Measurements from ENCODE around the gene LPCAT3. TPM values are rescaled to one million over a fixed set of nuclear protein-coding genes. Genes with fewer than 3 reads are reported as not detected.
A peak's percentile ranks its signal among the peaks of the same experiment; 100 is the strongest.

LPCAT3 gene
- total and polyA plus RNA-seq, 2 of the 4 experiments (the other 2 are of a cell fraction): 7.0 to 18.6 TPM

DNA sequence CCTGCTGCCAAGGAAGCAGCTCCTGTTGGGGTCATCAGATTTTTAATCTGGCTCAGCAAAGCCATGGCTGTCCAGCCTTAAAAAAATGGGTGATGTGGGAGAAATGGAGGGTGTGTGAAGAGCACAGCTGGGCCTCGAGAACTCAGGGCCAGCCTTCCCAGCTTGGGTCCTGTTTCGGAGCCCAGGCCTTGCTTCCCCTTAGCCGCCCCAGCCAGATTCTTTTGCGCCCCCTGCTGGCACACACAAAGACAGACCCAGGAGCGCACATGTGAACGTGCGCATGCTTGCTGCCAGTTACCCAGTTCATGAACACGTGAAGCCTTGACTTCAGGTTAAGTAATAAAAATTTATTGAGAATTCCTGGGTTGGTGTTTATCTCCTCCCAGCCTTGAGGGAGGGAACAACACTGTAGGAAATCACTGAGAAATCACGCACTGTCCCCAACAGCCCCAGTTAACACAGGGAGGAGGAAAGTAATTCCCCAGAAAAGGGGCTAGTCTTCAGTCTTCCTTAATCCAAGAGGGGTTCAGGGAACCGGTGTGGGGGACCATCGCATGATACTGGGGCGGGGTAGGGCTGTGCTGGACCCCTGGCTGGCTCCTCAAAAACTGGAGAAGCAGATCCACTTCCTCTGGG is 53.1 kb downstream of the LPCAT3 start:
- Histone ChIP-seq H3K9me3 (ENCODE audit: control insufficient read depth, insufficient read depth, low read length) (no peaks in the 10 kb centered on the region), H3K9ac (ENCODE audit: low read depth, low read length) (no peak overlapping the region), H4K5ac (ENCODE audit: low read depth, low read length) (no peak overlapping the region), H4K91ac (ENCODE audit: insufficient read depth, low read depth, low read length) (no peak overlapping the region), H2AK5ac (ENCODE audit: low read depth, low read length) (0 out of 2 replicates have a peak overlapping the region, but pooled peaks have one; percentile 30), H3K9me1 (ENCODE audit: insufficient read depth, low read length) (no peaks in the 10 kb centered on the region), H3K79me1 (ENCODE audit: low read depth in 1 of 2, low read length in 2 of 2) (peaks cover 13 to 32% of the 10 kb centered on the region in 2 experiments), H3K27ac (ENCODE audit: insufficient read depth, low read length) (peak overlapping the region; percentile 33; the same call in 1 of the 2 replicates), H3K27me3 (ENCODE audit: control insufficient read depth, insufficient read depth, low read length) (no peaks in the 10 kb centered on the region), H2BK20ac (ENCODE audit: low read depth, low read length) (no peak overlapping the region), H2BK5ac (ENCODE audit: low read depth, low read length, poor library complexity, severe bottlenecking) (no peak overlapping the region), H3K4ac (ENCODE audit: low read depth, low read length) (no peak overlapping the region), H4K8ac (ENCODE audit: low read depth in 2 of 2, low read length in 2 of 2) (peak overlapping the region in 1 of 2 experiments; percentile 23; a peak in 1 of 4 replicates), H3K18ac (ENCODE audit: low read depth, low read length) (no peak overlapping the region), H3K56ac (ENCODE audit: extremely low read depth, insufficient read depth, low read length) (no peak overlapping the region), H3K4me2 (ENCODE audit: low read depth, low read length) (no peak overlapping the region), H2AFZ (replicated peaks; ENCODE audit: low read length, poor library complexity) (peak overlapping the region; percentile 59), H2BK15ac (ENCODE audit: low read depth, low read length) (no peak overlapping the region), H3K23ac (ENCODE audit: low read depth, low read length) (no peak overlapping the region), H2BK120ac (ENCODE audit: low read depth, low read length) (no peak overlapping the region), H3K4me3 (ENCODE audit: insufficient read depth, low read depth, low read length) (no peak overlapping the region), H2AK9ac (replicated peaks; ENCODE audit: low read depth, low read length, poor library complexity) (peak overlapping the region; percentile 77), H4K20me1 (ENCODE audit: insufficient read depth, low read length) (no peaks in the 10 kb centered on the region), H3K4me1 (ENCODE audit: control insufficient read depth, insufficient read depth, low read length) (peaks cover 9% of the 10 kb centered on the region), H3K36me3 (ENCODE audit: control insufficient read depth, insufficient read depth, low read length) (peaks cover 38% of the 10 kb centered on the region), H3K14ac (replicated peaks; ENCODE audit: low read depth, low read length) (no peak overlapping the region)
- CTCF ChIA-PET: interaction anchor here (0.7 to 1.2 kb wide), 2 partner anchors 39 to 40 kb away, joined by 3 read pairs; no protein-coding TSS in a partner anchor
- DNase-seq (peak; percentile 82), ATAC-seq (ENCODE audit: low read depth) (peak; percentile 75)
- no TSS peak for BruUV-seq (replicated peaks)
- intact Hi-C loops (cut with micrococcal nuclease) (loop anchor here (1.0 kb wide), 4 partner anchors 21 to 148 kb away; partner anchors contain the start of gene C12orf57), in situ Hi-C loops (cut with MboI; ENCODE audit: low sequenced_read_pairs) (no loop called here), dilution Hi-C loops (cut with HindIII; ENCODE audit: low sequenced_read_pairs, unreplicated experiment) (no loop called here)
- POLR2A ChIA-PET (ENCODE audit: unreplicated experiment): no interaction called here
- TF ChIP-seq MXI1 (IDR thresholded peaks at IDR 0.05; ENCODE audit: borderline replicate concordance, low read depth, low read length) (peak; percentile 97), CHD1 (IDR thresholded peaks at IDR 0.05; ENCODE audit: low read depth, low read length) (no peak), SMC3 (IDR thresholded peaks at IDR 0.05; ENCODE audit: low read depth, low read length) (peak; percentile 88), RAD21 (IDR thresholded peaks at IDR 0.05; ENCODE audit: low read length) (peak; percentile 66), BHLHE40 (IDR thresholded peaks at IDR 0.05; ENCODE audit: low read depth, low read length) (peak; percentile 74), USF2 (IDR thresholded peaks at IDR 0.05; ENCODE audit: low read depth, low read length) (peak; percentile 72), NFE2L2 (IDR thresholded peaks at IDR 0.05; ENCODE audit: low read depth, low read length) (no peak), MAZ (IDR thresholded peaks at IDR 0.05; ENCODE audit: borderline replicate concordance, low read depth, low read length) (peak; percentile 27; the same call in 1 of the 2 replicates)
- TF ChIP-seq, protein P1, sequence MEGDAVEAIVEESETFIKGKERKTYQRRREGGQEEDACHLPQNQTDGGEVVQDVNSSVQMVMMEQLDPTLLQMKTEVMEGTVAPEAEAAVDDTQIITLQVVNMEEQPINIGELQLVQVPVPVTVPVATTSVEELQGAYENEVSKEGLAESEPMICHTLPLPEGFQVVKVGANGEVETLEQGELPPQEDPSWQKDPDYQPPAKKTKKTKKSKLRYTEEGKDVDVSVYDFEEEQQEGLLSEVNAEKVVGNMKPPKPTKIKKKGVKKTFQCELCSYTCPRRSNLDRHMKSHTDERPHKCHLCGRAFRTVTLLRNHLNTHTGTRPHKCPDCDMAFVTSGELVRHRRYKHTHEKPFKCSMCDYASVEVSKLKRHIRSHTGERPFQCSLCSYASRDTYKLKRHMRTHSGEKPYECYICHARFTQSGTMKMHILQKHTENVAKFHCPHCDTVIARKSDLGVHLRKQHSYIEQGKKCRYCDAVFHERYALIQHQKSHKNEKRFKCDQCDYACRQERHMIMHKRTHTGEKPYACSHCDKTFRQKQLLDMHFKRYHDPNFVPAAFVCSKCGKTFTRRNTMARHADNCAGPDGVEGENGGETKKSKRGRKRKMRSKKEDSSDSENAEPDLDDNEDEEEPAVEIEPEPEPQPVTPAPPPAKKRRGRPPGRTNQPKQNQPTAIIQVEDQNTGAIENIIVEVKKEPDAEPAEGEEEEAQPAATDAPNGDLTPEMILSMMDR (conservative IDR thresholded peaks at IDR 0.05; ENCODE audit: low read depth, low read length): peak; percentile 91
- TF ChIP-seq, protein P2, sequence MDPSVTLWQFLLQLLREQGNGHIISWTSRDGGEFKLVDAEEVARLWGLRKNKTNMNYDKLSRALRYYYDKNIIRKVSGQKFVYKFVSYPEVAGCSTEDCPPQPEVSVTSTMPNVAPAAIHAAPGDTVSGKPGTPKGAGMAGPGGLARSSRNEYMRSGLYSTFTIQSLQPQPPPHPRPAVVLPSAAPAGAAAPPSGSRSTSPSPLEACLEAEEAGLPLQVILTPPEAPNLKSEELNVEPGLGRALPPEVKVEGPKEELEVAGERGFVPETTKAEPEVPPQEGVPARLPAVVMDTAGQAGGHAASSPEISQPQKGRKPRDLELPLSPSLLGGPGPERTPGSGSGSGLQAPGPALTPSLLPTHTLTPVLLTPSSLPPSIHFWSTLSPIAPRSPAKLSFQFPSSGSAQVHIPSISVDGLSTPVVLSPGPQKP (IDR thresholded peaks at IDR 0.05; ENCODE audit: borderline replicate concordance, low read depth, low read length): no peak
- no CpG with 5 or more reads among the region's 12 CpGs for WGBS, 2 experiments (ENCODE audit: extremely low coverage in 2 of 2, insufficient read length in 1 of 2)

Data from IMR-90 (cell line).